Mucosa of gallbladder (tissue), 1 donor: Measurements from ENCODE around the gene RARG. TPM values are rescaled to one million over a fixed set of nuclear protein-coding genes. Genes with fewer than 3 reads are reported as not detected.

Source experiments
- DNase-seq: peaks from one replicate; pipeline ENCODE4 v3.0.0-alpha.2; 2020; ENCODE audit warnings: low spot score
- total RNA-seq: library from RNA; stranded (reverse); gene quantifications from one replicate; pipeline ENCODE4 v1.2.1, GENCODE V29; 2021
- donor health status: DM: no; HTN: no; CAD: no.

RARG gene
- total RNA-seq, 1 donor from 2014 or later, result 41.8 TPM

DNA sequence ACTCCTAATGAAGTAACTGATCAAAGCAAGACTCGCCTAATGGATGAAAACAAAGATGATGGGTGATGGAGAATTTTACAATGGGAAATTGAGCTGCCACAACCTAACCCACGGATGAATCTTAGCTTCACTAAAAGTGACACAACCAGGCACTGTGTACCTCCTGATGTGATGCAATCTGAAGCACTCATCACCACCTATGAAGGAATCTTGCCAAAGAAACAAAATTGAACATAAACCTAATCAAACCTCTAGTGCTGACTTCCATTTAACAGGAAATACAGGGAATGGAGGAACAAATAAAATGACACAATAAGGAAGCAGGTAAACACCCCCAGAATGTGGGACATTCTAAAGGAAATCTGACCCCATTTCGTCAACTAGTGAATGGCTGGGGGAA lies 13.3 kb upstream of the RARG start:
- DNase-seq, result no peak

DNA sequence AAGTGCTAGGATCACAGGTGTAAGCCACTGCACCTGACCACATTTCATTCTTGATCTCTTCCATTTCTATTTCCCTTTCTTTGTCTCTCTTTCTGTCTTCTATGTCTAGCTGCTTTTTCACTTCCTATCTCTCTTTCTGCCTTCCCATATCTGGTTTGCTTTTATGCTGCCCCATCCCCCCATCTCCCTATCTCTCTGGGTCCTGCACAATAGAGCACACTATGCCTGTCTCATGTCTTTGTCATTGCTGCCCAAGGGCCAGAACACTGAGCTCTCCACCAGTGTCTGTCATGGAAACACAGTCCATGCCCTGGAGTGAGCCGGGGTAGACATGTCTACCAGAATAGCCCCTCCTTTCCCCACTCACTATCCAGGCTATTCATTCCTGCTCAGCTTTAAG lies 12.3 kb upstream of the RARG start:
- no peak for DNase-seq

DNA sequence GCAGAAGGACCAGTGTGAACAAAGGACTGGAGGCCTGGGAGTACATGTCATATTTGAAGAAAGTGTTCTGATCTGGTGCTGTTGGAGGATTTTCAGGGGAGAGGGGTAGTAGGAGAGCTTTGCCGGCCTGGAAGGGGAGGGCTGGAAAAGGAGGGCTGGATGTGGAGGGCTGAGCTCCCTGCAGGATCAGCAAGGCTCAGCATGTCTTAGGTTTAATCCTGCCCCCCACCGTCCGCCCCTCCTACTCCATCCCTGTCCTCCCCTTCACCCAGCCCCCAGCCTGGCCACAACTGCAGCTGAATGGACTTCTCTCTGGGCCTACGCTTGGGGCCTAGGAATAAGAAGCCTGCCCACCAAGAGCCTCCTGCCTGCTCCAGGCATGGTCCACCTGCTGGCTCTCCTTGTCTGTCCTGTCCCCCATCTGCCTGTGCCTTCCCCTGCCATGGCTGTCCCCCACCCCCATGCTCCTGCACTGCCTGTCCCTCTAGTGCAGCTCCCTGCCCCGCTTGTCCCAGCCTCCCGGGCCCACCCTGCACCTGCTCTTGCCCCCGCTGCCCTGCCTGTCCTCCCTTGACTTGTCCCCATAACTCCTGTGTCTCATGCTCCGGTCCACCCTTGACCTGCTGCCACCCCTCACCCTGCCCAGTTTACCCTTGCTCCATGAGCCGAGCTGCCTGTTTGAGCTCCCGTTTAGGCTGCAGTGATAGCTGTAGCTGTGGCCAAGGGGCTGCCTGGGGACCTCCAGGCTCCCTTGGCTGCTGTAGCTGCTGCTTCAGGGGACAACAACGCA lies 9.8 kb upstream of the RARG start:
- DNase-seq, result no peak

DNA sequence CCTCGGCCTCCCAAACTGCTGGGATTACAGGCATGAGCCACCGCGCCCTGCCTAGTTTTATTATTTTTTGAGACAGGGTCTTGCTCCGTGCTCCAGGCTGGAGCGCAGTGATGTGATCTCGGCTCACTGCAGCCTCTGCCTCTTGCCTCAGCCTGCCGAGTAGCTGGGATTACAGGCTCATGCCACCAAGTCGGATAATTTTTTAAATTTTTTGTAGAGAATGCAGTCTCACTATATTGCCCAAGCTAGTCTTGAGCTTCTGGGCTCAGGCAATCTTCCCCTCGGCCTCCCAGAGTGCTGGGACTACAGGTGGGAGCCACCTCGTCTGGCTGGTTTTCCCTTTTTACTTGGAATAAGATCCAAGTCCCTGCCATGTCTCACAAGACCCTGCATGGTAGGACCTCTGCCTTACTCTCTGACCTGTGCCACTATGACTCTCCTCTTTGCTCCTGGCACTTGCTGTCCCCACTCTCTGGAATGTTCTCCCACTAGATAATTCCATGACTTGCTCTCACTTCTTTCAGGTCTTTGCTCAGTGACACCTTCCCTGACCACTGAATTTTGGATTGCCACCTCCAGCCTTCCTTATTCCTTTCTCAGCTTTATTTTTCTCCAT lies 7.7 kb upstream of the RARG start:
- no peak for DNase-seq

DNA sequence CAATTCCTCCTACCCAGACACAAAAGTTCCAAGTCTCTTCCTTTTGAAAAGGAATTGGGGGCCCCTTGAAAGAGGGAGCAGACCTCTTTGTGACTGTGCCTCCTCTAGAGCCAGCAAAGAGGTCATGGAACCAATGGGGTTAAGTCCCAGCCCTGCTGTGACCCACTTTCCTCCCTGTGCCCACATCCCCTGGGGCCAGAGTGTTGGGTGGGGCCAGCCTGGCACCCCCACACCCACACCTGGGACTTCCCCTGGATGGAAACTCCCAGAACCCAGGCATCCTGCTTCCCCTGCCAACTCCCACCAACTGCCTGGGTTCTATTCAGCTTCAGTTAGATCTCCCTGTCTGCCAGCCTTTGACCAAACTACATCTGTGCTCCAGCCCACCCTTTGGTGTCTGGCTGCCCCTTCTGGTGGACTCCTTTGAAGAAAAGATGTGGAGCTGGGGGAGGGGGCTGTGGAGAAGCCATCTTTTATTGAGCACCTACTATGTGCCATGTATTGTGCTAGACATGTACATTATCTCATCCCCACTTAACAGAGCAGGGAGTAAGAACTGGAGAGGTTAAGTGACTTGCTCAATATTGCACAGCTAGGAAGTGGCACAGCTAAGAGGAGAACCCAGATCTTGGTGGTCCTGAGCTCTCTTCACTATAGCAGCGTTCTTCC lies 4.6 kb upstream of the RARG start:
- DNase-seq, result no peak

DNA sequence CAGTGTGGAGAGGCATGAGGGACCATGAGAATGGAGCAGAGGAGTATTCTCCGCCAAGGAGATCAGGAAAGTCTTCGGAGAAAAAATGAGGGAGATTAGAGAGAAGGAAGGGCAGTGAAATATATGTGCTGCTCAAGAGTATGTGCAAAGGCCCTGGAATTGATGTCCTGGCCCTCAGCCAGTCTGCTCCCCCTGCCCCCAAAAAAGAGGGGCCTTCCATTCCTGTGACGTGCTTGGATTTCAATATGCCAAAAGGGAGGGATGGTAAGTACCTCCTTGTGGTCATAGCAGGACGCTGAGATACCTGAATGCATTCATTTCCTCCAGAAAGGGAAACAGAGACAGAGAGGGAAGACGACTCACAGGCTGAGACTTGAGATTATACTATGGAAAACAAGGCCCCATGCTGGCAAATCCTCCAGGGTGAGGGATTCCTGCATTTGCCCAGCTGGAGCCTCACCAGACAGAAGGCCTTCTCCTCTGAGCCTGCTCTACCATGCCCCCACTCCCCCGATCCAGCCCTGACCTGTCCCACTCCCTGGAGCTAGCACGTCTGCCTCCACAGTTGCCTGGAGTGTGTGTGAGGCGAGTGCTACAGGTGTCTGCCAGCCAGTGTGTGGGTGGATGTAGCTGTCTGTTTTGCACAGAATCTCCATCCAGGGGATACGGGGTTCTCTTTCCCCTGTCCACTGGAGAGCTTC lies 3.9 kb upstream of the RARG start:
- no peak for DNase-seq

DNA sequence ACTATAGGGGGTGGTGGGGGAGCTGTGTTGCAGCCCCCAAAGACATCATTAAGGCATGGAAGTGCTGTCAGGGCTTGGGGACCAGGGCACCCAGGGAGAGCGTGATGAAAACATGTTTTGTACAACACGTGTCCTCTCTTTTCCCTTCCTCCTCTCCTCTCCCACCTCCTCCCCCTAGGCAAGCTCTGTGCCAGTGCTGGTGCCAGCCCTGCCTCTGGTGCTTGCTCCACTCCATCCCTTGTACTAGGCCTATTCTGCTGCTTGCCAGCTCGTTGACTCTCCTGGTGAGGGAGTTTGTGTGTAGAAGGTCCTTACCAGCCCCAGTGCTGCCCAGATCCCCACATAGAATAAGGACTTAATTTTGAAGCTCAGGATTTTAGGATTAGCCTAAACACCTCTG lies 3.2 kb upstream of the RARG start:
- DNase-seq, result no peak

DNA sequence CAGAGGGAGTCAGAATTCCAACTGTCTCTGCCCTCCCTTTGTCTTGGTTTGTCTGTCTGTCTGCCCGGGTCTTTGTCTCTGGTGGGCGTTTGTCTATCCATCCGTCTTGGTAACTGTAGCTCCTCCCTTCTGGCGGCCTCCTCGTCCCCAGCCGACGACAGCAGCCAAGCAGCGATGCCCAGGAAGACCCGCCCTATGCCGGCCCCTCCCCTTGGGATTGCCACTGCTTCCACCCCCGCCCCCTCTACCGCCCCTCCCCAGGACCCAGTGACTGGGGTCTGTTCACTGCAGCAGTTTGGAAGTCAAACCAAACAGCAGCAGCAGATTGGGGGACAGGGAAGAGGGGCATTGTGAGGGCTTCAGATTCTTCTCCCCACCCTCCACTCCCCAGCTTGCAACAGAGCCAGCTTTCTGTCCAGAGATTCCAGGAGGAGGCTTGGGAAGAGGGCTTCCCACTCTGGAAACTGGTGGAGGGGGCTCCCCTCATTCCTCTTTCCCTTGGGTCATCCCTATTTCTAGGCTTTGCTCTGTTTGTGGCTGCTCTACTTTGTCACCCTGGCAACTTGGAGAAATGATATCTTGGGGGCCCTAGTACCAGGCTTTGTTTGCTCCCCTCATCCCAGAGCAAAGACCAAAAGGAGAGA lies 2.4 kb upstream of the RARG start:
- DNase-seq, result no peak

DNA sequence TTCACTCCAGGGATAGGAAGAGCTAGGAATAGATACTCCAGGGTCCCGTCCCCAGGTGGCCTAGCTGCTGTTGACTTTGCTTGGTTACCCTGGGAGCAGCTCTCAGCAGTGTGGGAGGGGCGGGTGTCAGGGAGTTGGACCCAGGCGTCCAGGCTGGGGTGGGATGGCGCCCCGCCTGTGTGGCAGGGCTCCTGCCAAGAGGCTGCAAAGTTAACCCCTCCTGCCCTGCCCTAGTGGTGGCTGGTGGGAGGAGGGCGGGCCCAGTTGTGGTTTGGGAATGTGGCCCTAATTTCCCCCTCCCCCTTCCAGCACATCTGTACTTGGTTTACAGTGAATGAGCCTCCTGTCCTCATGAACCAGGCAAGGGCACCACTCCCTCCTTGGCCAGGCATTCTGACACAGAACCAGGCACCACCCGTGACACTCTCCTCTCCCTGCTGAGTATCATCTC lies 1.7 kb upstream of the RARG start:
- DNase-seq, result no peak

DNA sequence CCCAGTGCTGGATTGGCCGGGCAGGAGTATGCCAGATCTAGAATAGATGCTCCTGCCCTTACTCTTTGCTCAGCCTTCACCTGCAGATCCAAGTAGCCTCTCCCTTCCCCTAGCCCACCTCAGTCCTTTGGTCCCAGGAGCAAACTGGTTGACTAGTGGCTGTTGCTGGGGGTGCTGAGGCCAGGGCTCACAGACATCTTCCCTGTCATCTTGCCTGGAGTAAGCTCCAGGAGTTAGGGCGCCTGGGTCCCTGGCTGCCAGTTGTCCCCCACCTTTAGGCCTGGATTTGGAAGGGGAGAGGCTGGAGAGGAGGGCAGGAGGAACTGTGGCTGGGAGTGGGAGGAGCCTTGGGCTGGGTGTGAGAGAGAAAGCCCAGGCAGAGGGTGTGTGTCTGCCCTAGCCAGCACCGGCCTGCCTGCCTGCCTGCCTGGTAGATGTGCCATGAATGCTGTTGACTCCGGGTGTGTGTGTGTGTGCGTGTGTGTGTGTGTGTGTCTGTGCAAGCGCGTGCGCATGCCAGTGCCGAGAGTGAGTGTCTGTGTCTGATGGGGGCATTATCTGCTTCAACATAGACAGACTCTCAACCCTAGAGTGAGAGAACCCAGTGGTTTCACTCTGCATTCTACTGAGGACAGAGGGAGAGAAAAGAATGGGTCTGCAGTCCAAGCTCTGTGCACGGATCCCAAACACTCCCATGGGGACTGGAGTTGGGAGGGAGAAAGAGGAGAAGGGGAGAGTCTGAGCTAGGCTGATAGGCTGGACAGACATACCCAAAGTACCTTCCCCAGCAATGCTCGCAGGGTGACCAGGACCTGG lies 845 bp upstream of the RARG start:
- peak; percentile 73 for DNase-seq

DNA sequence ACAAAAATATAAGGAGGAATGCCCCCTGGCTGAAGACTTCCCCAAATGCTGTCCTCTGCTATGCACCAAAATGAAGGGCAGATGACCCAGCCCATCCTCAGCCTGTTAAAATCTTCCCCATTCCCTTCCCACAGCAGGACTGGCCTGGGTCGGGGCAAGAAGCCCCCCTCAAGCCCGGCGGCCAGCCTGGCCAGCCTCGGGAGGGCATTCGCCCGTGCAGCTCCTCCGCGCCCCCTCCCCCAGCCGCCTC lies 413 bp downstream of the RARG start:
- DNase-seq, result no peak

DNA sequence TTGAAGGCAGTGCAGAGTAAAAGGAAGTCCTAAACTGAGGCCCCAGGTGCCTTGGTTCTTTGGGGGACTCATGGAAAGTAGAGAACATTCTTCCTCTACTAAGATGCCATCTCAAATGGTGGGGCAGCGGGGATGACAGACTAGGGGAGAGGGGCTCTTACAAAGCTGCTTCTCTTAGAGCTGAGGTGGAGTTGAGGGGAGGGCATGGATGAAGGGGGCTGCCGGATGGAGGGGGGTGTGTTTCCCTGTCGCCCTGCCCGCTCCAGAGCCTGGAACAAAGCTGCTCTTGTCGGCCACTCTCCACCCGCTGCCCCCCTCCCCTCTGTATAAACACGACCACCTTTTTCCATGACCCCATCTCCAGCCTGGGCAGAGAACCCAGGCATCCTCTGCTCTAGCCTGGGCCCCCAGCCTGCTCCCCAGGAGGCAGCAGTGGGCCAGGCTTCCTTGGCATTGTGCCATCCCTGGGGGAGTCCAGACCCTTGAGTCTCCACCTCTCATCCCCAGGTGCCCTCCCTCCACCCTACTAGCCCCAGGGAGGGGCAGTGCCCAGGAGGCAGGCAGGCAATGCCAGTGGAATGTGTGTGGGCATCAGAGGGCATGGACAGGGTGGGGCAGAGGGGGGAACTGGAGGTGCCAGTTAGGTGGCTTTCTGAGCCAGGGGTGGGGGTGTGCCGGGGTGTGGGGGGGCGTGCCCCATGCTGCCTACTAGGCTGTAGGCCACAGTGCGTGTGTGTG lies 1.7 kb downstream of the RARG start:
- peak; percentile 76 for DNase-seq

DNA sequence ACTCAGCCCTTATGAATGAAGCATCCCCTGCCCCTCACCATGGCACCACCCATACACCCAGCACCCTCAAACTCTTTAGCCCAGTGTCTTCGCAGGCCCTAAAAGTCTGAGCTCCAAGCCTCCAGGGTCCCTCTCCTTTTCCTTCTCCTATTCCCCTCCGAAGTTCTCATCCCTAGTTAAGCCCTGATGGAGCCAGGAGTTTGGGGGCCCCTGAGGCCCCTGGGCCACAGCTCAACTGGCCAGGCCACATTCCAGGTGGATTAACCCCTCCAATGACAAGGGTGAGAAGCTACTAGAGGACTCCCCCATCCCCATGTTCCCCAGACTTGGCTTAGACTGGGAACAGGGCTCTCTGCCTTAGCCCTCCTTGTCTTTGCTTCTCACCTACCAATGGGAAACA lies 2.6 kb downstream of the RARG start:
- no peak for DNase-seq

DNA sequence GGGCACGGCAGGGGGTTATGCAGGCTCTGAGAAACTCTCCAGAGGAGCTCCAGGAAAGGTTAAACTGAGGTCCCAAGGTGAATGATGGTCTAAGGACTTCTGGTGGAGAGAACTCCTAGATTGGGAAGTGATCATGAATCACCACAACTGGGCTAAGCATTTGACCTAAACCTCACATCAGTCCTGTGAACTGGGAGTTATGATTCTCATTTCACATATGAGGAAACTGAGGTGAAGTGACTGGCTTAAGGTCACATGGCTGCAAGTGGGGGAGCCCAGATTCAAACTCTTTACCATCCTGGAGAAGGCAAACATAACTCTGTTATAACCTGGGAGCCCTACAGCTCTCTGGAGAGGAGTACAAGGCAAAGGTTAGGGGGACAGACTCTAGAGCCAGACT lies 4.2 kb downstream of the RARG start:
- DNase-seq, result no peak

DNA sequence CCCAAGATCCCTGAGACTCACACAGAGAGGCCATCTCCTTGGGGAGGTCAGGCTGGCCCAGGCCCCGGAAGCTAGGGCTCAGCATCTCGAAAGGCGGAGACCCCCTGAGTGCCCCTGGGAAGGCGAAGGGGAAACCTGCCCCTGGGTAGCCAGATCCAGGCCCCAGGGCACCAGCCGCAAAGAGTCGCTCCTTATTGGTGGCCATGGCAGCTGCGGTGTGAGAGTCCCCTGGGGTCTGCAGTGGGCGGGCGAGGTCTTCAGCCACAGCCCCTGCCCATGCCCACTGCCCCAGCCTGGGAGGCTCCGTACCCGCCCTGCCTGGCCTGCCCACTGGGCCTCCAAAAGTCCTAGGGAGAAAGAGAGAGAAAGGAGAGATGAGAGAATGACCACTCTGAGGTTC lies 4.7 kb downstream of the RARG start:
- no peak for DNase-seq

DNA sequence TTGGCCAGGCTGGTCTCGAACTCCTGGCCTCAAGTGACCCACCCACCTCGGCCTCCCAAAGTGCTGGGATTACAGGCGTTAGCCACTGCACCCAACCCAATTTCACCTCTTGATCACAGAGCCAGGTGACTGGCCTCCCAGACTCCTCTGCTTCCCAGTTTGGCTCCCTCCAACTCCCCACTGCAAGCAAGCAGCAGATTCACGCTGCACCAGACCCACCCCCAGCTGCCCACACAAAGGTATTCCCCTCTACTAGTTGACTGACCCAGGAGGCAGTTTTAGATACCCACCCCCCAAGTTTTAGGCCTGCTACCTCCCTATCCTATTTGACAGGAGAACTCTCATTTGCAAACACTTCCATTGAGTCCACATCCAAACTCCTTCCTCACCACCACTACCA lies 5.2 kb downstream of the RARG start:
- no peak for DNase-seq

DNA sequence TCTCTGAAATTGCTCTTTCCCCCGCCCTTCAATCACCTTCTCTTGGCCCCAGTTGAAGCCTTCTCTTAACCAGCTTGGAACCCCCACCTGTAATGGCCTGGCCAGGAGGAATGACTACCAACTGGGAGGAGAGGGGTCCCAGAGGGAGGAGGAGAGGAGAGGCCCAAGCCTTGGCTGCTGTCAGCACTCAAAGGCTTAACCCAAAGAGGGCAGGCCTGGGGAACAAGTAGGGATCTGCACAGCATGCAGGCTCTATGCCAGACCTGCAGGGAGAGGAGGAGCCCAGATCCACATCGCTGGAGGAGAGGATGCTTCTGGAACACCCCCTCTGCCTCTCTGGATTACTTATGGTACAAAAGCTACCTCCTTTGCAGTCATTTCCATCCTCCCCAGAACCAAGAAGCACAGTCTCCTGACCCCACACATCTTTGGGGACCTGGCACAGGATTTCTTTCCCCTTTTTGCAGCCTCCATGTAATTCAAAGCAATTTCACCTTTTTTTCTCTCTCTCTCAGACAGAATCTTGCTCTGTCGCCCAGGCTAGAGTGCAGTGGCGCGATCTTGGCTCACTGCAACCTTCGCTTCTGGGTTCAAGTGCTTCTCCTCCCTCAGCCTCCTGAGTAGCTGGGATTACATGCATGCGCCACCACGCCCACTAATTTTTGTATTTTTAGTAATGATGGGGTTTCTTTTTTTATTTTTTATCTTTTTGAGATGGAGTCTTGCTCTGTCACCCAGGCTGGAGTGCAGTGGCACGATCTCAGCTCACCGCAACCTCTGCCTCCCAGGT lies 6.2 kb downstream of the RARG start:
- DNase-seq, result no peak

DNA sequence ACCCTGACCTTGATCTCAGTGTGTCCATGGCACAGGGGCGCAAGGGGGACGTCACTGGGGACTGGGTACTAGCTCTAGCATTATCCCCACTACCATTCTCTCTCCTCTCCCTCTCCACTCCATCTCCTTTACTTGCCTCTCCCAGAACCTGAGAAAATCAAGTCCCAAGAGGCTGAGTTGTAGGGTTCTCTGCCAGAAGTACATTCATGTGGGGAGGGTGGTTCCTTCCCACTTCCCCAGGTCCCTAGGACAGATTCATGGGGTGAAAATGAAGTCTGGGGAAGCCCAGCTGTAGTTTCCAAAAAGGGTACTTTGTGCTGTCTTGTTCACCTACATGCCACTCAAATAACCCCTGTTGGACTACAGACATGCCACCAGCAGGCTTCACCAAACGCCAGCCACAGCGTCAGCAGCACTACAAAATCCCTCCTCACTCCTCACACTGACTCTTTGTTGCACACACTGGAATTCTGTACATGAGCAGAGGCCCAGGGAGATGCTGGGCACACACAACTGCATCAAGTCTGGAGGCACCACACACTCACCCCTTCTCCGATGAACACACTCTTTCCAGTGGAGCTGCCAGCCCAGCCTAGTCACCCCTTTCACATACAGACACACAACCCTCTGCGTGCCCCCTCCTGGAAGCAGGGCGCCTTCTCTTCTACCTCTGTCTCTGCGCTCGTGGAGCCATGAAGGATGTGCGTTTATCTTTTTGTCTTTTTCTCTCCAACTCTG lies 6.9 kb downstream of the RARG start:
- no peak for DNase-seq
